GM12878 (cell line): ENCODE results near the gene AIDA. TPM values are rescaled to one million over a fixed set of nuclear protein-coding genes. Genes with fewer than 3 reads are reported as not detected.

Experiments used
- ATAC-seq: fragments of 200-7000 bp; cut with Tn5 transposase; 3 replicates; pipeline ENCODE4 v1.9.1; 2020; ENCODE audit warnings: mild to moderate bottlenecking, moderate library complexity
- BruUV-seq: library from RNA; stranded (reverse); fragments of 400-500 nt; replicated peaks from 2 replicates; lab custom pipeline; 2021; lab: Mats Ljungman, UMichigan
- CTCF ChIA-PET: fragments of 300-600 bp; sonication (Branson Sonifier 250); formaldehyde crosslinking; extraction: SDS; loops from one replicate; lab custom pipeline; 2021; ENCODE audit warnings: inconsistent platforms; lab: Yijun Ruan, JAX
- POLR2A ChIA-PET: fragments of 350-600 bp; formaldehyde crosslinking; extraction: SDS; loops from one replicate; lab custom pipeline; 2021; ENCODE audit warnings: inconsistent platforms; lab: Charles Lee
- RAD21 ChIA-PET: fragments of 300-600 bp; sonication (Branson Sonifier 250); formaldehyde crosslinking; loops from one replicate; lab custom pipeline; 2023; ENCODE audit warnings: antibody characterized with exemption; ENCODE audit not compliant: unreplicated experiment; lab: Charles Lee
- SMC1A ChIA-PET: fragments of 300-600 bp; sonication (Branson Sonifier 250); formaldehyde crosslinking; loops from one replicate; lab custom pipeline; 2023; ENCODE audit not compliant: unreplicated experiment, uncharacterized antibody; lab: Charles Lee
- DNase-seq: peaks from one replicate; pipeline ENCODE4 v3.0.0-alpha.2; 2011; ENCODE audit warnings: low read depth, low spot score
- FAIRE-seq: peaks from 3 replicates; lab custom pipeline; 2011; peaks lifted over from hg19 to GRCh38; lab: Jason Lieb, UNC
- H2AFZ ChIP-seq: 2 replicates; pipeline ENCODE4 v1.6.0; 2011; ENCODE audit warnings: low read depth, low read length, control low read depth; ENCODE audit not compliant: control insufficient read depth
- H3K27ac ChIP-seq: 2 replicates; pipeline ENCODE4 v1.5.1; 2011; ENCODE audit warnings: control low read depth; ENCODE audit not compliant: control insufficient read depth, insufficient read depth
- H3K27me3 ChIP-seq, 2 experiments: replicated peaks in 1 of 2; 2 replicates each; pipeline versions ENCODE4 v1.6.0 to v1.6.1; 2011; ENCODE audit warnings: low read length in 1 of 2; ENCODE audit not compliant: control insufficient read depth in 2 of 2, insufficient read depth in 2 of 2
- H3K36me3 ChIP-seq, 2 experiments: 2 replicates each; pipeline ENCODE4 v1.5.1; 2011; ENCODE audit warnings: low read length in 1 of 2; ENCODE audit not compliant: control insufficient read depth in 2 of 2, insufficient read depth in 2 of 2
- H3K4me1 ChIP-seq: 2 replicates; pipeline ENCODE4 v1.6.1; 2011; ENCODE audit warnings: mild to moderate bottlenecking, low read length, moderate library complexity, mixed read lengths; ENCODE audit not compliant: control insufficient read depth, insufficient read depth
- H3K4me2 ChIP-seq: 2 replicates; pipeline ENCODE4 v1.6.0; 2011; ENCODE audit warnings: control low read depth; ENCODE audit not compliant: control insufficient read depth, insufficient read depth
- H3K4me3 ChIP-seq: fragments of 200-600 bp; sonication (generic); 2 replicates; pipeline ENCODE4 v1.5.1; 2016
- H3K79me2 ChIP-seq: 2 replicates; pipeline ENCODE4 v1.6.0; 2011; ENCODE audit warnings: low read length; ENCODE audit not compliant: control insufficient read depth, insufficient read depth
- H3K9ac ChIP-seq: 2 replicates; pipeline ENCODE4 v1.8.0; 2011; ENCODE audit warnings: low read length, control low read depth, mixed read lengths; ENCODE audit not compliant: control insufficient read depth, insufficient read depth
- H3K9me3 ChIP-seq: replicated peaks from 3 replicates; pipeline ENCODE4 v1.5.1; 2011; ENCODE audit warnings: mild to moderate bottlenecking, low read length; ENCODE audit not compliant: control insufficient read depth, insufficient read depth
- H4K20me1 ChIP-seq: 2 replicates; pipeline ENCODE4 v1.6.0; 2011; ENCODE audit not compliant: control insufficient read depth, insufficient read depth
- BCL11A ChIP-seq: IDR thresholded peaks from 2 replicates; pipeline ENCODE4 v1.6.1; 2011; ENCODE audit warnings: low read depth, low read length
- EGR1 ChIP-seq, 2 experiments: IDR thresholded peaks; 1 replicate in 1 of 2; 2 replicates in 1 of 2; pipeline ENCODE4 v1.6.1; 2011 to 2012; ENCODE audit warnings: low read depth in 2 of 2, low read length in 2 of 2, borderline replicate concordance in 1 of 2, mild to moderate bottlenecking in 1 of 2, moderate library complexity in 1 of 2
- ETV6 ChIP-seq, 2 experiments: fragments of 450-650 bp in 1 of 2; IDR thresholded peaks in 1 of 2; conservative IDR thresholded peaks in 1 of 2; 2 replicates each; pipeline ENCODE4 v1.6.1; 2014; ENCODE audit warnings: antibody characterized with exemption in 1 of 2, borderline replicate concordance in 1 of 2, low read depth in 1 of 2, mild to moderate bottlenecking in 1 of 2, moderate library complexity in 1 of 2
- GATAD2B ChIP-seq: fragments of 450-650 bp; conservative IDR thresholded peaks from 2 replicates; pipeline ENCODE4 v1.6.1; 2017; ENCODE audit warnings: low read depth, mild to moderate bottlenecking, moderate library complexity
- HDGF ChIP-seq: fragments of 450-650 bp; IDR thresholded peaks from 2 replicates; pipeline ENCODE4 v1.6.1; 2016; ENCODE audit warnings: antibody characterized with exemption
- IKZF2 ChIP-seq, 2 experiments: fragments of 450-650 bp; IDR thresholded peaks; 2 replicates each; pipeline ENCODE4 v1.6.1; 2017; ENCODE audit warnings: mild to moderate bottlenecking in 2 of 2, moderate library complexity in 2 of 2
- NRF1 ChIP-seq: conservative IDR thresholded peaks from 2 replicates; pipeline ENCODE4 v1.6.1; 2011; ENCODE audit warnings: mild to moderate bottlenecking, low read depth, low read length, improper control_type of control experiment
- POLR2A ChIP-seq: IDR thresholded peaks from 2 replicates; pipeline ENCODE4 v1.6.1; 2011; ENCODE audit warnings: low read depth, mild to moderate bottlenecking, low read length
- RBBP5 ChIP-seq: fragments of 200-600 bp; sonication (generic); conservative IDR thresholded peaks from 2 replicates; pipeline ENCODE4 v1.6.1; 2016
- RFX5 ChIP-seq: IDR thresholded peaks from 2 replicates; pipeline ENCODE4 v1.6.1; 2011; ENCODE audit warnings: low read depth, low read length, improper control_type of control experiment
- TARDBP ChIP-seq: IDR thresholded peaks from 2 replicates; pipeline ENCODE4 v1.6.1; 2016; ENCODE audit warnings: borderline replicate concordance
- WGBS: methylation state at CpG from one replicate; pipeline ENCODE4 v1.1.6; 2016; ENCODE audit warnings: low lambda C conversion rate; ENCODE audit not compliant: insufficient replicate concordance, insufficient coverage; ENCODE audit errors: missing lambda C conversion rate; 5-methylcytosine and 5-hydroxymethylcytosine counted together
- in situ Hi-C: fragments of 300-500 bp; cut with MboI; formaldehyde crosslinking; loops from 9 replicates; pipeline ENCODE4 v1.14.3; 2018; ENCODE audit warnings: mixed read lengths
- intact Hi-C: fragments of 100-400 bp; cut with micrococcal nuclease; formaldehyde crosslinking; loops from one replicate; pipeline ENCODE4 v1.14.2; 2022; ENCODE audit not compliant: unreplicated experiment
- polyA plus RNA-seq, 11 experiments: library from polyadenylated mRNA; depleted of rRNA in 4 of 11; unstranded in 6 of 11; stranded (reverse) in 5 of 11; fragments of >200 nt; fragmentation: Nextera tagmentation in 4 of 11; fragmentation: Illumina TruSeq in 1 of 11; extraction: Ambion mirVana in 4 of 11; extraction: Trizol in 1 of 11; gene quantifications; 1 replicate in 1 of 11; 2 replicates in 10 of 11; pipeline versions ENCODE4 v1.2.1 to v1.2.3, GENCODE V29; 2011 to 2016; ENCODE audit warnings: inconsistent platforms in 2 of 11, missing spikeins in 2 of 11, low read depth in 1 of 11
- total RNA-seq, 4 experiments: library from RNA; depleted of rRNA in 3 of 4; stranded (reverse); fragments of >200 nt in 3 of 4; fragmentation: Illumina TruSeq in 1 of 4; extraction: Trizol in 1 of 4; gene quantifications; 2 replicates each; pipeline versions ENCODE4 v1.2.1 to v1.2.3, GENCODE V29; 2013 to 2021
- TF ChIP-seq, protein P1 (sequence below): fragments of 450-650 bp; IDR thresholded peaks from 2 replicates; pipeline ENCODE4 v1.6.1; 2016; ENCODE audit warnings: mild to moderate bottlenecking
- TF ChIP-seq, protein P2 (sequence below): IDR thresholded peaks from 2 replicates; pipeline ENCODE4 v1.6.1; 2012; ENCODE audit warnings: improper control_type of control experiment, low read depth, low read length; ENCODE audit not compliant: insufficient replicate concordance

AIDA gene
- total and polyA plus RNA-seq, 10 of the 15 experiments (the other 5 are each of a cell fraction or from before 2014, with no cell fraction given): 8.9 to 43.1 (median 19.2) TPM

DNA sequence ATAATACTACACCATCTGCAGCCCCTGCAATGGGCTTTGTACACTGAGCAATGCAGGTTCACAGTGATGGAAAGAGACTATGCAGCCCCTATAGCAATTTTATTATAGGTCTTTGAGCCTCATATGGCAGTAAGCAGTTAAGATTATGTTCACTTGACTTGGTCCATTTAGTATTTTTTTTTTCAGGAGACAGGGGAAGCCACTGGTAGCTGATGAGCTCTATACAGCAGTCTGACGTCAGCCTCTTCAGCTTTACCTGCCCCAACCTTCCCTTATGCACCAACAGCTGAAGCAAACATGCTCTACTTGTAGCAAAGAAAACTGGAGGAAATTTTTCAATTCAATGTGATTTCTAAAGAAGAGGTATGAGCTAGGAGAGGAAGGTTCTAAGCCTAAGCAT, 32.2 kb downstream of the AIDA start:
- Histone ChIP-seq H4K20me1 (no peaks in the 10 kb centered on the region), H2AFZ (no peak overlapping the region), H3K27me3 (no peaks in the 10 kb centered on the region), H3K79me2 (no peaks in the 10 kb centered on the region), H3K36me3 (peaks cover 0 to 8% of the 10 kb centered on the region in 2 experiments; a peak in 1 of 4 replicates), H3K9ac (no peak overlapping the region), H3K4me2 (no peak overlapping the region), H3K9me3 (no peaks in the 10 kb centered on the region), H3K4me3 (no peak overlapping the region), H3K27ac (no peak overlapping the region), H3K4me1 (no peaks in the 10 kb centered on the region)
- no peak for ATAC-seq
- DNase-seq: no peak
- no peak for FAIRE-seq
- POLR2A ChIA-PET: no interaction called here
- in situ Hi-C loops: no loop called here
- intact Hi-C loops: no loop called here
- SMC1A ChIA-PET: interaction anchor here (0.6 to 2.1 kb wide), 6 partner anchors 9 to 95 kb away, joined by 3 to 6 read pairs (median 4); no protein-coding TSS in a partner anchor
- RAD21 ChIA-PET: no interaction called here
- 100% methylated on average over 1 of the region's 1 CpG for WGBS
- CTCF ChIA-PET: no interaction called here
- TF ChIP-seq RBBP5 (no peak), GATAD2B (no peak), RFX5 (no peak), HDGF (no peak), TARDBP (no peak), NRF1 (no peak)
- TF ChIP-seq, protein P1, sequence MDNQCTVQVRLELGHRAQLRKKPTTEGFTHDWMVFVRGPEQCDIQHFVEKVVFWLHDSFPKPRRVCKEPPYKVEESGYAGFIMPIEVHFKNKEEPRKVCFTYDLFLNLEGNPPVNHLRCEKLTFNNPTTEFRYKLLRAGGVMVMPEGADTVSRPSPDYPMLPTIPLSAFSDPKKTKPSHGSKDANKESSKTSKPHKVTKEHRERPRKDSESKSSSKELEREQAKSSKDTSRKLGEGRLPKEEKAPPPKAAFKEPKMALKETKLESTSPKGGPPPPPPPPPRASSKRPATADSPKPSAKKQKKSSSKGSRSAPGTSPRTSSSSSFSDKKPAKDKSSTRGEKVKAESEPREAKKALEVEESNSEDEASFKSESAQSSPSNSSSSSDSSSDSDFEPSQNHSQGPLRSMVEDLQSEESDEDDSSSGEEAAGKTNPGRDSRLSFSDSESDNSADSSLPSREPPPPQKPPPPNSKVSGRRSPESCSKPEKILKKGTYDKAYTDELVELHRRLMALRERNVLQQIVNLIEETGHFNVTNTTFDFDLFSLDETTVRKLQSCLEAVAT: no peak
- no TSS peak for BruUV-seq

- Histone ChIP-seq H3K9ac (no peak overlapping the region), H3K9me3 (no peaks in the 10 kb centered on the region), H3K79me2 (no peaks in the 10 kb centered on the region), H4K20me1 (no peaks in the 10 kb centered on the region), H3K4me1 (no peaks in the 10 kb centered on the region), H3K27me3 (no peaks in the 10 kb centered on the region), H2AFZ (no peak overlapping the region), H3K27ac (no peak overlapping the region), H3K4me2 (no peak overlapping the region), H3K36me3 (peaks cover 0 to 13% of the 10 kb centered on the region in 2 experiments; a peak in 1 of 4 replicates), H3K4me3 (no peak overlapping the region)
- WGBS: 94% methylated on average over 1 of the region's 1 CpG
- ChIA-PET RAD21 (no interaction called here), SMC1A (interaction anchor here (1.3 kb wide), 1 partner anchor 10 kb away, joined by 3 read pairs; no protein-coding TSS in a partner anchor), CTCF (interaction anchor here (1.0 kb wide), 1 partner anchor 24 kb away, joined by 3 read pairs; no protein-coding TSS in a partner anchor), POLR2A (no interaction called here)
- no peak for DNase-seq
- in situ Hi-C loops: no loop called here
- intact Hi-C loops: no loop called here
- FAIRE-seq: no peak
- BruUV-seq: no TSS peak
- ATAC-seq: no peak
- TF ChIP-seq IKZF2 (IDR thresholded peaks at IDR 0.05) (no peak), ETV6 (conservative IDR thresholded peaks at IDR 0.05 in 1 of 2, IDR thresholded peaks at IDR 0.05 in 1 of 2; ENCODE audit: borderline replicate concordance in 1 of 2, low read depth in 1 of 2) (no peak), EGR1 (IDR thresholded peaks at IDR 0.05; ENCODE audit: borderline replicate concordance in 1 of 2, low read depth in 2 of 2, low read length in 2 of 2) (no peak), POLR2A (no peak), BCL11A (no peak)
- TF ChIP-seq, protein P2, sequence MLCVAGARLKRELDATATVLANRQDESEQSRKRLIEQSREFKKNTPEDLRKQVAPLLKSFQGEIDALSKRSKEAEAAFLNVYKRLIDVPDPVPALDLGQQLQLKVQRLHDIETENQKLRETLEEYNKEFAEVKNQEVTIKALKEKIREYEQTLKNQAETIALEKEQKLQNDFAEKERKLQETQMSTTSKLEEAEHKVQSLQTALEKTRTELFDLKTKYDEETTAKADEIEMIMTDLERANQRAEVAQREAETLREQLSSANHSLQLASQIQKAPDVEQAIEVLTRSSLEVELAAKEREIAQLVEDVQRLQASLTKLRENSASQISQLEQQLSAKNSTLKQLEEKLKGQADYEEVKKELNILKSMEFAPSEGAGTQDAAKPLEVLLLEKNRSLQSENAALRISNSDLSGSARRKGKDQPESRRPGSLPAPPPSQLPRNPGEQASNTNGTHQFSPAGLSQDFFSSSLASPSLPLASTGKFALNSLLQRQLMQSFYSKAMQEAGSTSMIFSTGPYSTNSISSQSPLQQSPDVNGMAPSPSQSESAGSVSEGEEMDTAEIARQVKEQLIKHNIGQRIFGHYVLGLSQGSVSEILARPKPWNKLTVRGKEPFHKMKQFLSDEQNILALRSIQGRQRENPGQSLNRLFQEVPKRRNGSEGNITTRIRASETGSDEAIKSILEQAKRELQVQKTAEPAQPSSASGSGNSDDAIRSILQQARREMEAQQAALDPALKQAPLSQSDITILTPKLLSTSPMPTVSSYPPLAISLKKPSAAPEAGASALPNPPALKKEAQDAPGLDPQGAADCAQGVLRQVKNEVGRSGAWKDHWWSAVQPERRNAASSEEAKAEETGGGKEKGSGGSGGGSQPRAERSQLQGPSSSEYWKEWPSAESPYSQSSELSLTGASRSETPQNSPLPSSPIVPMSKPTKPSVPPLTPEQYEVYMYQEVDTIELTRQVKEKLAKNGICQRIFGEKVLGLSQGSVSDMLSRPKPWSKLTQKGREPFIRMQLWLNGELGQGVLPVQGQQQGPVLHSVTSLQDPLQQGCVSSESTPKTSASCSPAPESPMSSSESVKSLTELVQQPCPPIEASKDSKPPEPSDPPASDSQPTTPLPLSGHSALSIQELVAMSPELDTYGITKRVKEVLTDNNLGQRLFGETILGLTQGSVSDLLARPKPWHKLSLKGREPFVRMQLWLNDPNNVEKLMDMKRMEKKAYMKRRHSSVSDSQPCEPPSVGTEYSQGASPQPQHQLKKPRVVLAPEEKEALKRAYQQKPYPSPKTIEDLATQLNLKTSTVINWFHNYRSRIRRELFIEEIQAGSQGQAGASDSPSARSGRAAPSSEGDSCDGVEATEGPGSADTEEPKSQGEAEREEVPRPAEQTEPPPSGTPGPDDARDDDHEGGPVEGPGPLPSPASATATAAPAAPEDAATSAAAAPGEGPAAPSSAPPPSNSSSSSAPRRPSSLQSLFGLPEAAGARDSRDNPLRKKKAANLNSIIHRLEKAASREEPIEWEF: no peak
Measured at GRCh38 chr1:222670110-222670509, 42.2 kb downstream of the AIDA start.
